Ishikawa (cell line): ENCODE data around the gene NOP56.

Source experiments
- CEBPB ChIP-seq: IDR thresholded peaks from 2 replicates; pipeline ENCODE4 v1.6.1; 2012
- CREB1 ChIP-seq: IDR thresholded peaks from 2 replicates; pipeline ENCODE4 v1.6.1; 2012; ENCODE audit warnings: low read depth
- EGR1 ChIP-seq: IDR thresholded peaks from 2 replicates; pipeline ENCODE4 v1.6.1; 2012
- EP300 ChIP-seq: IDR thresholded peaks from 2 replicates; pipeline ENCODE4 v1.6.1; 2012; ENCODE audit warnings: borderline replicate concordance
- FOXM1 ChIP-seq: IDR thresholded peaks from 2 replicates; pipeline ENCODE4 v1.6.1; 2012; ENCODE audit warnings: low read depth, borderline replicate concordance
- NFIC ChIP-seq: IDR thresholded peaks from 2 replicates; pipeline ENCODE4 v1.6.1; 2012
- RAD21 ChIP-seq: IDR thresholded peaks from 2 replicates; pipeline ENCODE4 v1.6.1; 2012; ENCODE audit warnings: low read depth
- TAF1 ChIP-seq: IDR thresholded peaks from 2 replicates; pipeline ENCODE4 v1.6.1; 2012; ENCODE audit warnings: low read depth, mild to moderate bottlenecking
- TCF12 ChIP-seq: IDR thresholded peaks from 2 replicates; pipeline ENCODE4 v1.6.1; 2012; ENCODE audit warnings: low read depth
- TEAD4 ChIP-seq: IDR thresholded peaks from 2 replicates; pipeline ENCODE4 v1.6.1; 2012
- YY1 ChIP-seq: IDR thresholded peaks from 2 replicates; pipeline ENCODE4 v1.6.1; 2012; ENCODE audit warnings: low read depth
- ZBTB7A ChIP-seq: IDR thresholded peaks from 2 replicates; pipeline ENCODE4 v1.6.1; 2012; ENCODE audit warnings: low read depth
- TF ChIP-seq, protein P1 (sequence below): IDR thresholded peaks from 2 replicates; pipeline ENCODE4 v1.6.1; 2012
- TF ChIP-seq, protein P2 (sequence below): IDR thresholded peaks from 2 replicates; pipeline ENCODE4 v1.6.1; 2012; ENCODE audit warnings: low read depth, mild to moderate bottlenecking
- TF ChIP-seq, protein P3 (sequence below): IDR thresholded peaks from 2 replicates; pipeline ENCODE4 v1.6.1; 2012

The NOP56 gene

DNA sequence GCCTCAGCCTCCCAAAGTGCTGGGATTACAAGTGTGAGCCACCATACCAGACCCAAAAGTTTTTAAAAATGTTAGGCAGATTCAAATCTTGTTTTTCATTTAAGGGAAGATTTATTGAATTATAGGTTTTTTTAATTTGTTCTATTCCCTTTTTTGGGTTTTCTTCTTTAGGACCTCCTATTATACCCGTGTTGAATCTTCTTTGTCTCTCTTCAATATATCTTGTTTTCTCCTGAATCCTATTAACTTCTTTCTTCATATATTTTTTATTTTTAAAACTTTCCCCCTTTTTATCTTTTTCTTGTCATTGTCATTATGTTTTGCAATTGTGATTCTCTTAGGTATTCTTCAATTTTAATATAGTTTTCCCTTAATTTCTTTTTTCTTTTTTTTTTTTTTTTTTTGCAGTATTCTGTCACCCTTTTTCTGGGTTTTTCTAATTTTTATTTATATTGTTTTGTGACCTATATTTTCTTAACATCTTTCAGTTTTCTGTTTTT, 45.9 kb upstream of the NOP56 start:
- no peak for TF ChIP-seq CEBPB
- TF ChIP-seq, protein P1, sequence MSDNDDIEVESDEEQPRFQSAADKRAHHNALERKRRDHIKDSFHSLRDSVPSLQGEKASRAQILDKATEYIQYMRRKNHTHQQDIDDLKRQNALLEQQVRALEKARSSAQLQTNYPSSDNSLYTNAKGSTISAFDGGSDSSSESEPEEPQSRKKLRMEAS: no peak
- no peak for TF ChIP-seq CREB1
- no peak for TF ChIP-seq ZBTB7A
- no peak for TF ChIP-seq EP300
- no peak for TF ChIP-seq TCF12
- no peak for TF ChIP-seq TAF1
- TF ChIP-seq, protein P2, sequence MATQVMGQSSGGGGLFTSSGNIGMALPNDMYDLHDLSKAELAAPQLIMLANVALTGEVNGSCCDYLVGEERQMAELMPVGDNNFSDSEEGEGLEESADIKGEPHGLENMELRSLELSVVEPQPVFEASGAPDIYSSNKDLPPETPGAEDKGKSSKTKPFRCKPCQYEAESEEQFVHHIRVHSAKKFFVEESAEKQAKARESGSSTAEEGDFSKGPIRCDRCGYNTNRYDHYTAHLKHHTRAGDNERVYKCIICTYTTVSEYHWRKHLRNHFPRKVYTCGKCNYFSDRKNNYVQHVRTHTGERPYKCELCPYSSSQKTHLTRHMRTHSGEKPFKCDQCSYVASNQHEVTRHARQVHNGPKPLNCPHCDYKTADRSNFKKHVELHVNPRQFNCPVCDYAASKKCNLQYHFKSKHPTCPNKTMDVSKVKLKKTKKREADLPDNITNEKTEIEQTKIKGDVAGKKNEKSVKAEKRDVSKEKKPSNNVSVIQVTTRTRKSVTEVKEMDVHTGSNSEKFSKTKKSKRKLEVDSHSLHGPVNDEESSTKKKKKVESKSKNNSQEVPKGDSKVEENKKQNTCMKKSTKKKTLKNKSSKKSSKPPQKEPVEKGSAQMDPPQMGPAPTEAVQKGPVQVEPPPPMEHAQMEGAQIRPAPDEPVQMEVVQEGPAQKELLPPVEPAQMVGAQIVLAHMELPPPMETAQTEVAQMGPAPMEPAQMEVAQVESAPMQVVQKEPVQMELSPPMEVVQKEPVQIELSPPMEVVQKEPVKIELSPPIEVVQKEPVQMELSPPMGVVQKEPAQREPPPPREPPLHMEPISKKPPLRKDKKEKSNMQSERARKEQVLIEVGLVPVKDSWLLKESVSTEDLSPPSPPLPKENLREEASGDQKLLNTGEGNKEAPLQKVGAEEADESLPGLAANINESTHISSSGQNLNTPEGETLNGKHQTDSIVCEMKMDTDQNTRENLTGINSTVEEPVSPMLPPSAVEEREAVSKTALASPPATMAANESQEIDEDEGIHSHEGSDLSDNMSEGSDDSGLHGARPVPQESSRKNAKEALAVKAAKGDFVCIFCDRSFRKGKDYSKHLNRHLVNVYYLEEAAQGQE: no peak
- no peak for TF ChIP-seq FOXM1
- no peak for TF ChIP-seq TEAD4
- no peak for TF ChIP-seq YY1
- no peak for TF ChIP-seq RAD21
- TF ChIP-seq, protein P3, sequence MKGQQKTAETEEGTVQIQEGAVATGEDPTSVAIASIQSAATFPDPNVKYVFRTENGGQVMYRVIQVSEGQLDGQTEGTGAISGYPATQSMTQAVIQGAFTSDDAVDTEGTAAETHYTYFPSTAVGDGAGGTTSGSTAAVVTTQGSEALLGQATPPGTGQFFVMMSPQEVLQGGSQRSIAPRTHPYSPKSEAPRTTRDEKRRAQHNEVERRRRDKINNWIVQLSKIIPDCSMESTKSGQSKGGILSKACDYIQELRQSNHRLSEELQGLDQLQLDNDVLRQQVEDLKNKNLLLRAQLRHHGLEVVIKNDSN: no peak
- no peak for TF ChIP-seq EGR1
- no peak for TF ChIP-seq NFIC

DNA sequence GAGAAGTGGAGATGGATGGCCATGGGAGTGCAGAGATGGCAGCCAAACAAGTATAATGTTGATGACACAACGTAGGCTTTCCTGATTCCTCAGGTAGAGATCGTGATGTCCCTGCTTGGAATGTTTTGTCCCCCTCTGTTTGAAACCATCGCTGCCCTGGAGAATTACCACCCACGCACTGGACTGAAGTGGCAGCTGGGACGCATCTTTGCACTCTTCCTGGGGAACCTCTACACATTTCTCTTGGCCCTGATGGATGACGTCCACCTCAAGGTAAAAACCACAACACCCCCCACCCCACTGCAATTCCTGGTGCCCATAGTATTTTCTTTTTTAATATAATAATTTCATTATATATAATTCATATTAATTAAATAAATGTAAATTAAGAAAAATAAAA, 42.1 kb upstream of the NOP56 start:
- TF ChIP-seq CREB1: no peak
- no peak for TF ChIP-seq ZBTB7A
- TF ChIP-seq, protein P3: no peak
- TF ChIP-seq, protein P1: no peak
- no peak for TF ChIP-seq TEAD4
- TF ChIP-seq FOXM1: no peak
- TF ChIP-seq EP300: no peak
- no peak for TF ChIP-seq RAD21
- no peak for TF ChIP-seq TAF1
- no peak for TF ChIP-seq CEBPB
- TF ChIP-seq, protein P2: no peak
- TF ChIP-seq NFIC: no peak
- TF ChIP-seq YY1: no peak
- no peak for TF ChIP-seq TCF12
- no peak for TF ChIP-seq EGR1

DNA sequence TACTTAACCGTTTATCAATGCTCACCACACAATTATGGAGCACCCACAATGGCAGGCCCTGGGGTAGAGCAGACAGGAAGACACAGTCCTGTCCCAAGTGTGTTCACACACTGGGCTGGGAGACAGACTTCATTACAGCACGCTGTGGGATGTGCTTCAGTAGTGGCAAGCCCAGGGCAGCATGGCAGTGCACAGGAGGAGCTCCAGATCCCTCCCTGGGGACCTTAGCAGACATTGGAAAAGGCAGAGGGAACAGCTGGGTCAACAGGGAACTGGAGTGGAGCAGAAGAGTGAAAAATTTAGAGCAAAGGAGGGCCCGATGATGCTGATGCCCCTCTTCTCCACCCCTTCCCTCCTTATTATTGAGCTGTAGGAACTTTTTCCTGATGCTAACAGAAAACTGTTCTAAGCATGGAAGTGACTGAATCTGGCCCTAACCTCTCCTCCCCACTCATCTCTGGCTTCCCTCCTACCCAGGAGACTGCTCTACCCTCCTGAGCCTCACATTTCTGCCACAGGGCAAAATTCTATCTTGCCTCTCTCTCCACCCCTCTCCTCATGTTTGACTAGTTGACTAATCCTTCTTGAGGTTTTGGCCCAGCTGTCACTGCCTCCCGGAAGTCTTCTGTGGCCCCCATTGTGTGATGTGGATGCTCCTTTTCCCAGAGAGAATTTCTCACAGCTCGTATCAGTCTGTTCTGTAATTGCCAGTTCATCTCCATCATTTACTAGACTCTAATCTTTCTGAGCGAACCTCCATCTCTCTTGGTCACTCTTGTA, 41.3 kb upstream of the NOP56 start:
- no peak for TF ChIP-seq EP300

DNA sequence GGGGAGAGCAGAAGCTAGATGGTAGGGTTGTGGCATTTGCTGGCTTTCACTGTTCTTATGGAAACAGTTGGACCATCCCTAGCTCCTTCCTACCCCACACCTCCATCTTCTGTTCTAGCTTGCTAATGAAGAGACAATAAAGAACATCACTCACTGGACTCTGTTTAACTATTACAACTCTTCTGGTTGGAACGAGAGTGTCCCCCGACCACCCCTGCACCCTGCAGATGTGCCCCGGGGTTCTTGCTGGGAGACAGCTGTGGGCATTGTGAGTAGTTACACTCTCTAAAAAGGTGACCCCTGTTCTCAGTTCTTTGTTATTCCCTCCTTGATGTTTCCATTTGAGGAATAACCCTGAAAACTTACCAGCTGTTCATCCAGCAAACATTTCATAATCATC, 40.4 kb upstream of the NOP56 start:
- TF ChIP-seq YY1 (no peak), TAF1 (no peak), EP300 (no peak), CREB1 (no peak), EGR1 (no peak), RAD21 (no peak), FOXM1 (no peak), TCF12 (no peak), TEAD4 (no peak), ZBTB7A (no peak)
- TF ChIP-seq, protein P2: no peak
- TF ChIP-seq, protein P3: no peak
- TF ChIP-seq, protein P1: no peak
